Progenitor cell of endocrine pancreas (in vitro differentiated cells): Measurements from ENCODE around the gene ADNP2. TPM values are rescaled to one million over a fixed set of nuclear protein-coding genes. Genes with fewer than 3 reads are reported as not detected.

Source experiments
- DNase-seq: peaks from one replicate; pipeline ENCODE4 v3.0.0; 2021; ENCODE audit warnings: low spot score; ENCODE audit not compliant: unreplicated experiment
- H3K27ac Mint-ChIP-seq: 2 replicates; pipeline ENCODE4 v1.8.0; 2021; ENCODE audit warnings: mild to moderate bottlenecking, moderate library complexity, mixed read lengths
- H3K27me3 Mint-ChIP-seq: 2 replicates; pipeline ENCODE4 v1.8.0; 2021; ENCODE audit warnings: mixed read lengths
- H3K36me3 Mint-ChIP-seq: 2 replicates; pipeline ENCODE4 v1.8.0; 2022; ENCODE audit warnings: mixed read lengths; ENCODE audit not compliant: insufficient read depth
- H3K4me1 Mint-ChIP-seq: 2 replicates; pipeline ENCODE4 v1.8.0; 2021; ENCODE audit warnings: low read depth, mixed read lengths
- H3K4me3 Mint-ChIP-seq: 2 replicates; pipeline ENCODE4 v1.8.0; 2021; ENCODE audit warnings: low read depth, mild to moderate bottlenecking, moderate library complexity, mixed read lengths
- H3K9me3 Mint-ChIP-seq: 2 replicates; pipeline ENCODE4 v1.8.0; 2021; ENCODE audit warnings: low read depth, mixed read lengths
- CTCF ChIP-seq: fragments of 200-600 bp; sonication (generic); IDR thresholded peaks from one replicate; pipeline ENCODE4 v1.5.0; 2021; ENCODE audit warnings: antibody characterized with exemption, mild to moderate bottlenecking; ENCODE audit not compliant: unreplicated experiment
- total RNA-seq: library from RNA; stranded (reverse); gene quantifications from 2 replicates; pipeline ENCODE4 v1.2.1, GENCODE V29; 2021

Gene ADNP2
- total RNA-seq, 1 donor from 2014 or later: 31.8 TPM

- no peak for DNase-seq
- TF ChIP-seq CTCF: no peak
- Mint-ChIP-seq H3K36me3 (peaks cover 8% of the 10 kb centered on the region), H3K27me3 (no peaks in the 10 kb centered on the region), H3K27ac (no peak overlapping the region), H3K9me3 (no peaks in the 10 kb centered on the region), H3K4me1 (no peaks in the 10 kb centered on the region), H3K4me3 (no peak overlapping the region)
Observed at GRCh38 chr18:80148326-80149199, 39.5 kb downstream of the ADNP2 start.

GRCh38 chr18:80149667-80150066 is 40.6 kb downstream of the ADNP2 start:
- peaks cover 8% of the 10 kb centered on the region for H3K36me3 Mint-ChIP-seq
- H3K4me1 Mint-ChIP-seq: no peaks in the 10 kb centered on the region
- no peak overlapping the region for H3K4me3 Mint-ChIP-seq
- no peak overlapping the region for H3K27ac Mint-ChIP-seq
- DNase-seq: no peak
- TF ChIP-seq CTCF: no peak
- no peaks in the 10 kb centered on the region for H3K27me3 Mint-ChIP-seq
- no peaks in the 10 kb centered on the region for H3K9me3 Mint-ChIP-seq

DNA sequence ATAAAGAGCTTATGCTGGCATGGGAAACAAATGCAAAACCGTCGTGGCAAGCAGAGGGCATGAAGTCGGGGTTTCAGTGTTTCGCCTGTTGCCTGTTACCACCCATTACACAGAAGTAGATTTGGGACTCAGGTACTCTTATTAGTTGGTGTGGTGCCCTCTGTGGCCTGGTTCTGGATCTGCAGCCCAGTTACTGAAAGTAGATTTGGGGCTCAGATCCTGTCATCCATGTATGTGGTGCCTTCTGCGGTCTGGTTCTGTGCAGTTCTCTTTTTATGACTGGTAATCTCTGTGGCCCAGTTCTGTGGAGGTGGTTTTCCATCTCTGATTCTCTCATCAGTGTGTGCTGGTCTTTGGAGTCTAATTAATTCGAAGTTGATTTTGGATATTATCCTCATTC is 45.2 kb downstream of the ADNP2 start:
- Mint-ChIP-seq H3K27ac (no peak overlapping the region), H3K36me3 (peaks cover 3% of the 10 kb centered on the region), H3K9me3 (no peaks in the 10 kb centered on the region), H3K27me3 (no peaks in the 10 kb centered on the region), H3K4me1 (no peaks in the 10 kb centered on the region), H3K4me3 (no peak overlapping the region)
- DNase-seq: no peak
- peak; percentile 38 for TF ChIP-seq CTCF

DNA sequence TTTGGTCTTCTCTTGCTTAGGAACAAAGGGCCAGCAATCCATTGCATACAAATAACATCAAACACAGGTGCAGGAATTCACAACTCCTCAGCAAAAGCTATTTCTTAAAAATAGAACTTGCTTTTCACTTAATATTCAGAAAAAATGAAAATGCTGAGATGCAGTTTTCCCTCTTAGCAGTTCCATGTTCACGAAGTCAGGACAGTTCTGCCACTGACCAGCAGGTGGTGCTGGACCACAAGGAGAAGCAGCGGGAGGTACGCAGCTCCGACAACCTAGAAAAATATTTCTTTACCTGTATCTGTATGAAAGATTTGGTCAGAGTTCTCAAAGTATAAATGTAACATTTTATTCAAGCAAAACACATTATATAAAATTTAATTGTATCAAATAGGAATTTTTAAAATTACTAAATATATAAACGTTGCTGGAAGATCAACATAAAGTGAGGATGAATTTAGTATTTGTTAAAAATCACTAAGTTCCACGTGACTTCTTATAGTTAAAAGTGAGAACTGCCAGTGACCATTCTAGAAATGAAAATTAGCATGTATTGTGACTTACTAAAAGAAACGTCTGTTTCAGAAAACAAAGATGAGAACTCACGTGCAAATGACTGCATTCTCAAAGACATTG is 48.8 kb downstream of the ADNP2 start:
- H3K4me3 Mint-ChIP-seq: no peak overlapping the region
- TF ChIP-seq CTCF: peak; percentile 96

DNA sequence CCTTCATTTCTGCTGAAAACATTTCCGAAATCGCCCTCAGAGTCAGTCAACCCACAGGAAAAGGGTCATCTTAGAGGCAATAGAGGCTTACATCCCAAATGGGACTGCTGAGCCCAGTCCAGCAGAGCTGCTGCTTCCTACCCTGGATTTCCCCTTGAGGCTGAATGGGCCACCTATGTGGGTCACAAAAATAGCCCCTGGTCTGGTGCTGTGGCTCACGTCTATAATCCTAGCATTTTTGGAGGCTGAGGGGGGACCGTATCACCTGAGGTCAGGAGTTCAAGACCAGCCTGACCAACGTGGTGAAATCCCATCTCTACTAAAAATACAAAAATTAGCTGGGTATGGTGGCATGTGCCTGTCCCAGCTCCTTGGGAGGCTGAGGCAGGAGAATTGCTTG is 49.3 kb downstream of the ADNP2 start:
- Mint-ChIP-seq H3K36me3 (peaks cover 14% of the 10 kb centered on the region), H3K4me1 (no peaks in the 10 kb centered on the region), H3K9me3 (no peaks in the 10 kb centered on the region), H3K4me3 (no peak overlapping the region), H3K27me3 (no peaks in the 10 kb centered on the region), H3K27ac (no peak overlapping the region)
- no peak for DNase-seq
- TF ChIP-seq CTCF: no peak

More for the DNA sequence above, 48.8 kb downstream of the ADNP2 start:
- Mint-ChIP-seq H3K27ac (no peak overlapping the region), H3K4me1 (no peaks in the 10 kb centered on the region), H3K27me3 (no peaks in the 10 kb centered on the region), H3K9me3 (no peaks in the 10 kb centered on the region), H3K36me3 (peaks cover 11% of the 10 kb centered on the region)
- DNase-seq: peak; percentile 69
